ENCODE data around the gene KIFC3. TPM values are rescaled to one million over a fixed set of nuclear protein-coding genes. Genes with fewer than 3 reads are reported as not detected.

Gene KIFC3
- total RNA-seq, 1 donor from 2014 or later: 25.1 TPM

DNA sequence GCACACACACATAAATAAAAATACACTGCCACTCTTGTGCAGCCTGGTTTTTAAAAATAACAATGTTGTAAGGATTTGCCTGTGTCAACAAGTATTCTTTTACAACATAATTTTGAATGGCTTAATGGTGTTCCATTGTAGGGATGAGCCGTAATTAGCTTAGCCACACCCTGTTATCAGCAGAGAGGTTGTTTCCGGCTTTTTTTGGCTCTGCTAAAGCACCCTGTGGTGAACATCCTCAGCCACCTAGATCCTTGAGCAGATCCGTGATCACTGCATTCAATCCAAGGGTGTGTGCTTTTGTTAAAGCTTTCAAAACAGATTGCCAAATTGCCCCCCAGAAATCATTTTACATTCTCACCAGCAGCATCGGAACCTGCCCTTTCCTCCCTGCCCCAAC lies 59.7 kb downstream of the KIFC3 start:
- no peak overlapping the region for H3K4me3 Mint-ChIP-seq
- H3K27me3 Mint-ChIP-seq (ENCODE audit: low read depth): no peaks in the 10 kb centered on the region
- DNase-seq (ENCODE audit: low read depth, low spot score): no peak
- peaks cover 7% of the 10 kb centered on the region for H3K4me1 Mint-ChIP-seq
- H3K36me3 Mint-ChIP-seq (ENCODE audit: low read depth): peaks cover 2% of the 10 kb centered on the region
- TF ChIP-seq CTCF (conservative IDR thresholded peaks at IDR 0.05): no peak
- no peaks in the 10 kb centered on the region for H3K9me3 Mint-ChIP-seq
- H3K27ac Mint-ChIP-seq (ENCODE audit: unreplicated experiment): no peak overlapping the region

GRCh38 chr16:57741660-57742191 lies 60.6 kb downstream of the KIFC3 start:
- no peak for DNase-seq (ENCODE audit: low read depth, low spot score)
- Mint-ChIP-seq H3K27ac (ENCODE audit: unreplicated experiment) (no peak overlapping the region), H3K27me3 (ENCODE audit: low read depth) (no peaks in the 10 kb centered on the region), H3K36me3 (ENCODE audit: low read depth) (peaks cover 2% of the 10 kb centered on the region), H3K9me3 (no peaks in the 10 kb centered on the region), H3K4me1 (peaks cover 11% of the 10 kb centered on the region), H3K4me3 (no peak overlapping the region)
- TF ChIP-seq CTCF (conservative IDR thresholded peaks at IDR 0.05): no peak

- H3K27ac Mint-ChIP-seq (ENCODE audit: unreplicated experiment): no peak overlapping the region
- H3K9me3 Mint-ChIP-seq: no peaks in the 10 kb centered on the region
- peaks cover 20% of the 10 kb centered on the region for H3K4me1 Mint-ChIP-seq
- TF ChIP-seq CTCF (conservative IDR thresholded peaks at IDR 0.05): no peak
- H3K27me3 Mint-ChIP-seq (ENCODE audit: low read depth): no peaks in the 10 kb centered on the region
- no peak overlapping the region for H3K4me3 Mint-ChIP-seq
- DNase-seq (ENCODE audit: low read depth, low spot score): no peak
- no peaks in the 10 kb centered on the region for H3K36me3 Mint-ChIP-seq (ENCODE audit: low read depth)
These were observed 61.7 kb downstream of the KIFC3 start for GRCh38 chr16:57740423-57741071.

DNA sequence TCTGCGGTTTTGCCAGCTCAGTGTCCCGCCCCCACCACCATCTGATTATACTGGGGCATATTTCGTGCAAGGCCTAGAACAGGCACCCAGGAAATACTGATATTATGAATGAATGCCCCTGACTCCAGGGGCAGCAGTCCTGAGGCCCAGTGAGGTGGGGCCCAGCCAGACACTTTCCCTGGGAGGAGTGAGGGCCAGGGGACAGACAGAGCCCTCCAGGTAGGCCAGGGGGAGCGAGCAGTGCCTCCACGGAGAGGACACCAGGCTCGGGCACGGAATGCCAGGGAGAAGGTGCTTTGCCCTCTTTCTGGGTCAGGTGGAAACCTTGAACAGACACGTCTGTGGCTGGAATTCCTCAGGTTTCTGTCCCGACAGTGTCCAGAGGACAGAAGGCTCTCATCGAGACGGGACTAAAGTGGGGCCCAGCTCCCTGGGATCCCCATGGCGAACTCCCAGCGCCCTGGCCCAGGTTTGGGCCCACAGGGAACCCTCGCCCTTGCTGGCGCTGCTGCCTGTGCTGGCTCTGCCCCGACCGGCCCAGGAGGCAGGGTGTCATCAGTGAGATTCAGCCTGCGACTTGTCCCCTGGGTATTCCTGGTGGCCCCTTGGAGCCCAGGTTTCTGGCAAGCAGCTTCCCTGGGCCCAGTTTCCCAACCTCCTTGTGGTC lies 62.4 kb downstream of the KIFC3 start:
- no peak for TF ChIP-seq CTCF (conservative IDR thresholded peaks at IDR 0.05)
- Mint-ChIP-seq H3K27me3 (ENCODE audit: low read depth) (no peaks in the 10 kb centered on the region), H3K36me3 (ENCODE audit: low read depth) (no peaks in the 10 kb centered on the region), H3K4me1 (peaks cover 23% of the 10 kb centered on the region), H3K27ac (ENCODE audit: unreplicated experiment) (no peak overlapping the region), H3K4me3 (no peak overlapping the region), H3K9me3 (no peaks in the 10 kb centered on the region)
- no peak for DNase-seq (ENCODE audit: low read depth, low spot score)

DNA sequence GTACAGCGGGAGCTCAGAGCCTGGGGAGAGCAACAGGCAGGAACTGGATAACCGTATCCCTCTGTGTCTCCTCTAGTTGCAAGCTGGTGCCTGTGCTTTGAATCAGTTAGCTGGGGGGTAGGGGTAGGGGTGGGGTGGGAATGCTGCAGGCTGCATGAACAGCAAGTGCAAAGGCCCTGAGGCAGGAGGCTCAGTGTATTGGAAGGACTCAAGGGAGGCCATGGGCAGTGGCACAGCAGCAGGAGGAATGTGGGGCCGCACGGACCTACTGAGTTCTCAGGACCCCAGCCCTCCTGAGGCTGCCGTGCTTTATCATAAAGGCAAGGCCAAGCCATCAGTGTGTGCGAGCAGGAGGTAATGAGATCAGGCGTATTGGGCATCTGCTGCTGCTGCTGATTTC lies 63.4 kb downstream of the KIFC3 start:
- H3K36me3 Mint-ChIP-seq (ENCODE audit: low read depth): no peaks in the 10 kb centered on the region
- H3K27me3 Mint-ChIP-seq (ENCODE audit: low read depth): no peaks in the 10 kb centered on the region
- H3K4me1 Mint-ChIP-seq: peaks cover 23% of the 10 kb centered on the region
- no peak for TF ChIP-seq CTCF (conservative IDR thresholded peaks at IDR 0.05)
- no peak overlapping the region for H3K4me3 Mint-ChIP-seq
- no peak overlapping the region for H3K27ac Mint-ChIP-seq (ENCODE audit: unreplicated experiment)
- no peaks in the 10 kb centered on the region for H3K9me3 Mint-ChIP-seq
- no peak for DNase-seq (ENCODE audit: low read depth, low spot score)
